ENCODE results near the gene XPO5. TPM values are rescaled to one million over a fixed set of nuclear protein-coding genes. Genes with fewer than 3 reads are reported as not detected.
A peak's percentile ranks its signal among the peaks of the same experiment; 100 is the strongest.

Gene XPO5
- polyA plus RNA-seq, 1 of the 3 experiments (the other 2 are of a cell fraction) = 29.5 TPM

- WGBS (ENCODE audit: low lambda C conversion rate) = no CpG with 5 or more reads among the region's 3 CpGs
- Histone ChIP-seq H3K4me2 (no peak overlapping the region), H3K27me3 (ENCODE audit: insufficient read depth) (no peaks in the 10 kb centered on the region), H3K79me2 (ENCODE audit: insufficient read depth) (peaks cover 25% of the 10 kb centered on the region; the same call in 1 of the 2 replicates), H2AFZ (ENCODE audit: low read depth) (no peak overlapping the region), H3K4me1 (ENCODE audit: control insufficient read depth in 1 of 2, insufficient read depth in 2 of 2, low read depth in 1 of 2, low read length in 1 of 2) (peaks cover 24 to 43% of the 10 kb centered on the region in 2 experiments), H3K27ac (ENCODE audit: low read depth in 2 of 2, low read length in 1 of 2) (peak overlapping the region in 1 of 2 experiments; percentile 80; a peak in 2 of 4 replicates), H3K36me3 (replicated peaks in 1 of 2; ENCODE audit: control insufficient read depth in 1 of 2, insufficient read depth in 2 of 2, low read length in 1 of 2) (peaks cover 0 to under 1% of the 10 kb centered on the region in 2 experiments), H4K20me1 (ENCODE audit: insufficient read depth) (peaks cover 35% of the 10 kb centered on the region; the same call in 1 of the 2 replicates), H3F3A (replicated peaks; ENCODE audit: insufficient read depth) (no peaks in the 10 kb centered on the region), H3K9me3 (no peaks in the 10 kb centered on the region), H3K9ac (no peak overlapping the region), H3K4me3 (ENCODE audit: low read depth in 2 of 2, low read length in 1 of 2) (no peak overlapping the region), H3K9me2 (no peaks in the 10 kb centered on the region)
- no peak for TF ChIP-seq TCF12 (IDR thresholded peaks at IDR 0.05)
- TF ChIP-seq PBX3 (IDR thresholded peaks at IDR 0.05) = no peak
- peak; percentile 51; the same call in 1 of the 2 replicates for TF ChIP-seq REST (IDR thresholded peaks at IDR 0.05; ENCODE audit: low read depth, low read length)
- TF ChIP-seq YY1 (IDR thresholded peaks at IDR 0.05; ENCODE audit: low read depth) = no peak
- TF ChIP-seq RCOR1 (IDR thresholded peaks at IDR 0.05; ENCODE audit: low read length) = no peak
- no peak for TF ChIP-seq RFX5 (IDR thresholded peaks at IDR 0.05; ENCODE audit: low read length)
- TF ChIP-seq SMC3 (IDR thresholded peaks at IDR 0.05; ENCODE audit: low read depth, low read length) = no peak
- POLR2A ChIA-PET = interaction anchor here (0.9 to 2.1 kb wide), 2 partner anchors 14 to 15 kb away, joined by 3 to 8 read pairs (median 4); partner anchors contain the start of gene TJAP1
- no peak for DNase-seq
- CTCF ChIA-PET = interaction anchor here (1.2 to 22.4 kb wide), 5 partner anchors 14 to 264 kb away, joined by 3 to 382 read pairs (median 22); partner anchors contain the start of genes DLK2, DNPH1 and LRRC73
Measured at GRCh38 chr6:43492673-43493072, 83.2 kb downstream of the XPO5 start.

- TF ChIP-seq MXI1 (IDR thresholded peaks at IDR 0.05; ENCODE audit: low read depth, low read length) = peak; percentile 29; the same call in 1 of the 2 replicates
- TF ChIP-seq MAX (IDR thresholded peaks at IDR 0.05; ENCODE audit: low read depth) = peak; percentile 55; the same call in 1 of the 2 replicates
- no peak for TF ChIP-seq FOSL2 (IDR thresholded peaks at IDR 0.05; ENCODE audit: borderline replicate concordance, low read depth)
- no peak for TF ChIP-seq GABPA (IDR thresholded peaks at IDR 0.05; ENCODE audit: low read depth)
- TF ChIP-seq TCF12 (IDR thresholded peaks at IDR 0.05) = peak; percentile 44; the same call in 1 of the 2 replicates
- TF ChIP-seq NFIC (IDR thresholded peaks at IDR 0.05; ENCODE audit: borderline replicate concordance) = peak; percentile 71; the same call in 1 of the 2 replicates
- Histone ChIP-seq H4K20me1 (ENCODE audit: insufficient read depth) (peaks cover 35% of the 10 kb centered on the region; the same call in 1 of the 2 replicates), H3K27ac (ENCODE audit: low read depth in 2 of 2, low read length in 1 of 2) (peak overlapping the region in 1 of 2 experiments; percentile 80; a peak in 2 of 4 replicates), H3K4me2 (peak overlapping the region; percentile 33), H3K9me2 (no peaks in the 10 kb centered on the region), H3K27me3 (ENCODE audit: insufficient read depth) (no peaks in the 10 kb centered on the region), H3K9me3 (no peaks in the 10 kb centered on the region), H3K9ac (no peak overlapping the region), H3K79me2 (ENCODE audit: insufficient read depth) (peaks cover 31% of the 10 kb centered on the region), H3K4me3 (ENCODE audit: low read depth in 2 of 2, low read length in 1 of 2) (no peak overlapping the region), H2AFZ (ENCODE audit: low read depth) (no peak overlapping the region), H3K36me3 (replicated peaks in 1 of 2; ENCODE audit: control insufficient read depth in 1 of 2, insufficient read depth in 2 of 2, low read length in 1 of 2) (no peaks in the 10 kb centered on the region), H3F3A (replicated peaks; ENCODE audit: insufficient read depth) (no peaks in the 10 kb centered on the region), H3K4me1 (ENCODE audit: control insufficient read depth in 1 of 2, insufficient read depth in 2 of 2, low read depth in 1 of 2, low read length in 1 of 2) (peaks cover 24 to 41% of the 10 kb centered on the region in 2 experiments)
- peak; percentile 52 for DNase-seq
- ChIA-PET POLR2A (interaction anchor here (1.3 to 2.1 kb wide), 2 partner anchors 15 kb away, joined by 4 to 8 read pairs; partner anchors contain the start of gene TJAP1), CTCF (interaction anchor here (1.2 to 22.4 kb wide), 6 partner anchors 14 to 263 kb away, joined by 3 to 382 read pairs (median 13); partner anchors contain the start of genes DLK2, DNPH1 and LRRC73)
- WGBS (ENCODE audit: low lambda C conversion rate) = 63% methylated on average over 9 of the region's 10 CpGs
Measured at GRCh38 chr6:43491750-43492661, 83.8 kb downstream of the XPO5 start.
